ENCODE data around the gene SLC37A1. TPM values are rescaled to one million over a fixed set of nuclear protein-coding genes. Genes with fewer than 3 reads are reported as not detected.
"Not testable (repeated sequence)": the region's sequence is repeated elsewhere in the genome, so short reads cannot be mapped to it uniquely, and the experiment has no call there.

The SLC37A1 gene
- total RNA-seq (7.9 TPM), polyA plus RNA-seq (5.7 TPM)

- WGBS: 15% methylated on average over 88 of the region's 88 CpGs
- Histone ChIP-seq H3K4me1 (ENCODE audit: insufficient read depth) (no peaks in the 10 kb centered on the region), H3K27ac (ENCODE audit: low read depth) (peak within 1 kb of the TSS; percentile 54), H3K36me3 (ENCODE audit: insufficient read depth) (no peaks in the 10 kb centered on the region), H3K4me3 (ENCODE audit: low read depth, low read length) (peak within 1 kb of the TSS; percentile 92)
- no peak for DNase-seq (ENCODE audit: extremely low spot score)
Measured at GRCh38 chr21:42513151-42513984, at the start of gene SLC37A1. TSS of gene SLC37A1 (plus strand) at chr21:42513852. CDS start at chr21:42518455, 4,603 bp downstream.

- Histone ChIP-seq H3K27ac (ENCODE audit: low read depth) (no peak overlapping the region), H3K36me3 (ENCODE audit: insufficient read depth) (no peaks in the 10 kb centered on the region), H3K4me3 (ENCODE audit: low read depth, low read length) (no peak overlapping the region), H3K4me1 (ENCODE audit: insufficient read depth) (no peaks in the 10 kb centered on the region)
- WGBS: 81% methylated on average over 17 of the region's 17 CpGs
- no peak for DNase-seq (ENCODE audit: extremely low spot score)
Measured at GRCh38 chr21:42463861-42464515, 49.7 kb upstream of the SLC37A1 start.

GRCh38 chr21:42465008-42465802 is 48.4 kb upstream of the SLC37A1 start:
- 53% methylated on average over 8 of the region's 8 CpGs for WGBS
- Histone ChIP-seq H3K27ac (ENCODE audit: low read depth) (no peak overlapping the region), H3K4me3 (ENCODE audit: low read depth, low read length) (no peak overlapping the region), H3K36me3 (ENCODE audit: insufficient read depth) (no peaks in the 10 kb centered on the region), H3K4me1 (ENCODE audit: insufficient read depth) (no peaks in the 10 kb centered on the region)
- DNase-seq (ENCODE audit: extremely low spot score): no peak

GRCh38 chr21:42465803-42466127 is 47.9 kb upstream of the SLC37A1 start:
- WGBS: 87% methylated on average over 3 of the region's 3 CpGs
- Histone ChIP-seq H3K4me1 (ENCODE audit: insufficient read depth) (no peaks in the 10 kb centered on the region), H3K27ac (ENCODE audit: low read depth) (no peak overlapping the region), H3K36me3 (ENCODE audit: insufficient read depth) (no peaks in the 10 kb centered on the region), H3K4me3 (ENCODE audit: low read depth, low read length) (no peak overlapping the region)
- DNase-seq (ENCODE audit: extremely low spot score): no peak

GRCh38 chr21:42466700-42467099 is 47.0 kb upstream of the SLC37A1 start:
- H3K4me3 ChIP-seq (ENCODE audit: low read depth, low read length): no peak overlapping the region

GRCh38 chr21:42467140-42467983 is 46.3 kb upstream of the SLC37A1 start:
- DNase-seq (ENCODE audit: extremely low spot score): no peak
- H3K4me1 ChIP-seq (ENCODE audit: insufficient read depth): no peaks in the 10 kb centered on the region
- 41% methylated on average over 12 of the region's 12 CpGs for WGBS
- H3K4me3 ChIP-seq (ENCODE audit: low read depth, low read length): no peak overlapping the region
- no peak overlapping the region for H3K27ac ChIP-seq (ENCODE audit: low read depth)
- no peaks in the 10 kb centered on the region for H3K36me3 ChIP-seq (ENCODE audit: insufficient read depth)

More at GRCh38 chr21:42466700-42467099, 47.0 kb upstream of the SLC37A1 start:
- H3K27ac ChIP-seq (ENCODE audit: low read depth): no peak overlapping the region
- DNase-seq (ENCODE audit: extremely low spot score): no peak
- no peaks in the 10 kb centered on the region for H3K4me1 ChIP-seq (ENCODE audit: insufficient read depth)
- H3K36me3 ChIP-seq (ENCODE audit: insufficient read depth): no peaks in the 10 kb centered on the region
- WGBS: 92% methylated on average over 10 of the region's 10 CpGs

GRCh38 chr21:42468491-42469131 is 45.0 kb upstream of the SLC37A1 start:
- WGBS: 50% methylated on average over 6 of the region's 6 CpGs
- H3K4me3 ChIP-seq (ENCODE audit: low read depth, low read length): no peak overlapping the region
- no peak for DNase-seq (ENCODE audit: extremely low spot score)
- H3K36me3 ChIP-seq (ENCODE audit: insufficient read depth): no peaks in the 10 kb centered on the region
- H3K4me1 ChIP-seq (ENCODE audit: insufficient read depth): no peaks in the 10 kb centered on the region
- H3K27ac ChIP-seq (ENCODE audit: low read depth): no peak overlapping the region

- Histone ChIP-seq H3K4me3 (ENCODE audit: low read depth, low read length) (no peak overlapping the region), H3K27ac (ENCODE audit: low read depth) (no peak overlapping the region), H3K36me3 (ENCODE audit: insufficient read depth) (no peaks in the 10 kb centered on the region), H3K4me1 (ENCODE audit: insufficient read depth) (no peaks in the 10 kb centered on the region)
- no peak for DNase-seq (ENCODE audit: extremely low spot score)
- WGBS: 83% methylated on average over 2 of the region's 2 CpGs
Measured at GRCh38 chr21:42469272-42469671, 44.4 kb upstream of the SLC37A1 start.

- H3K4me1 ChIP-seq (ENCODE audit: insufficient read depth); H3K27ac ChIP-seq (ENCODE audit: low read depth); H3K4me3 ChIP-seq (ENCODE audit: low read depth, low read length); DNase-seq (ENCODE audit: extremely low spot score); H3K36me3 ChIP-seq (ENCODE audit: insufficient read depth): not testable (repeated sequence)
- WGBS: 91% methylated on average over 4 of the region's 4 CpGs
Measured at GRCh38 chr21:42469726-42470125, 43.9 kb upstream of the SLC37A1 start.

- H3K27ac ChIP-seq (ENCODE audit: low read depth): no peak overlapping the region
- DNase-seq (ENCODE audit: extremely low spot score): no peak
- H3K4me3 ChIP-seq (ENCODE audit: low read depth, low read length): no peak overlapping the region
- 91% methylated on average over 9 of the region's 9 CpGs for WGBS
- H3K36me3 ChIP-seq (ENCODE audit: insufficient read depth): no peaks in the 10 kb centered on the region
- H3K4me1 ChIP-seq (ENCODE audit: insufficient read depth): no peaks in the 10 kb centered on the region
Measured at GRCh38 chr21:42471206-42471605, 42.4 kb upstream of the SLC37A1 start.

GRCh38 chr21:42471716-42472330 is 41.8 kb upstream of the SLC37A1 start:
- Histone ChIP-seq H3K4me1 (ENCODE audit: insufficient read depth) (no peaks in the 10 kb centered on the region), H3K4me3 (ENCODE audit: low read depth, low read length) (no peak overlapping the region), H3K27ac (ENCODE audit: low read depth) (no peak overlapping the region), H3K36me3 (ENCODE audit: insufficient read depth) (no peaks in the 10 kb centered on the region)
- DNase-seq (ENCODE audit: extremely low spot score): no peak
- 92% methylated on average over 13 of the region's 13 CpGs for WGBS

- 75% methylated on average over 7 of the region's 7 CpGs for whole genome bisulfite sequencing
- no peak for DNase-seq (ENCODE audit: extremely low spot score)
- Histone ChIP-seq H3K27ac (ENCODE audit: low read depth) (no peak overlapping the region), H3K36me3 (ENCODE audit: insufficient read depth) (no peaks in the 10 kb centered on the region), H3K4me3 (ENCODE audit: low read depth, low read length) (no peak overlapping the region), H3K4me1 (ENCODE audit: insufficient read depth) (no peaks in the 10 kb centered on the region)
Measured at GRCh38 chr21:42472521-42472920, 41.1 kb upstream of the SLC37A1 start.

Data from urinary bladder (tissue), 4 donors.